ENCODE results near the gene DLG2. TPM values are rescaled to one million over a fixed set of nuclear protein-coding genes. Genes with fewer than 3 reads are reported as not detected.

The DLG2 gene
- total and polyA plus RNA-seq, 9 of the 15 experiments (the other 6 are each of a cell fraction or from before 2014, with no cell fraction given) = 0.52 to 1.6 (median 0.95) TPM

- no peak for TF ChIP-seq CHAMP1 (IDR thresholded peaks at IDR 0.05)
- TF ChIP-seq, protein P1, sequence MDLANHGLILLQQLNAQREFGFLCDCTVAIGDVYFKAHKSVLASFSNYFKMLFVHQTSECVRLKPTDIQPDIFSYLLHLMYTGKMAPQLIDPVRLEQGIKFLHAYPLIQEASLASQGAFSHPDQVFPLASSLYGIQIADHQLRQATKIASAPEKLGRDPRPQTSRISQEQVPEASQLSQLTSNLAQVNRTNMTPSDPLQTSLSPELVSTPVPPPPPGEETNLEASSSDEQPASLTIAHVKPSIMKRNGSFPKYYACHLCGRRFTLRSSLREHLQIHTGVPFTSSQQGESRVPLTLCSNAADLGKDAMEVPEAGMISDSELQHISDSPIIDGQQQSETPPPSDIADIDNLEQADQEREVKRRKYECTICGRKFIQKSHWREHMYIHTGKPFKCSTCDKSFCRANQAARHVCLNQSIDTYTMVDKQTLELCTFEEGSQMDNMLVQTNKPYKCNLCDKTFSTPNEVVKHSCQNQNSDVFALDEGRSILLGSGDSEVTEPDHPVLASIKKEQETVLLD (IDR thresholded peaks at IDR 0.05) = no peak
These were observed 1189.8 kb downstream of the DLG2 start (continued) for GRCh38 chr11:84437071-84437980.

GRCh38 chr11:84430661-84431060 lies 1196.5 kb downstream of the DLG2 start:
- DNase-seq (ENCODE audit: extremely low read depth in 1 of 4, low spot score in 3 of 4) (no peak), FAIRE-seq (no peak), ATAC-seq (no peak)
- Histone ChIP-seq H3K9me3 (replicated peaks; ENCODE audit: control insufficient read depth, insufficient read depth, low read depth, low read length) (no peaks in the 10 kb centered on the region; the same call in 1 of the 2 replicates), H3K4me2 (ENCODE audit: insufficient read depth, low read length) (no peak overlapping the region), H2AFZ (ENCODE audit: low read depth, low read length) (no peak overlapping the region), H3K9me1 (ENCODE audit: control insufficient read depth, insufficient read depth, low read length) (no peaks in the 10 kb centered on the region), H3K9ac (ENCODE audit: insufficient read depth in 1 of 2, low read depth in 2 of 2, low read length in 2 of 2) (no peak overlapping the region), H3K79me2 (ENCODE audit: control insufficient read depth, insufficient read depth, low read length) (no peaks in the 10 kb centered on the region), H3K4me1 (replicated peaks in 1 of 2; ENCODE audit: control insufficient read depth in 2 of 2, insufficient read depth in 2 of 2, low read length in 2 of 2) (no peaks in the 10 kb centered on the region), H3K36me3 (ENCODE audit: control insufficient read depth, insufficient read depth, low read length) (no peaks in the 10 kb centered on the region), H4K20me1 (replicated peaks; ENCODE audit: control insufficient read depth, insufficient read depth, low read length) (no peaks in the 10 kb centered on the region), H3K27ac (ENCODE audit: extremely low read depth, low read depth, low read length) (no peak overlapping the region), H3K4me3 (no peak overlapping the region), H3K27me3 (ENCODE audit: control insufficient read depth in 2 of 2, insufficient read depth in 2 of 2, low read length in 2 of 2) (no peaks in the 10 kb centered on the region)
- BruUV-seq (replicated peaks) = no TSS peak
- intact Hi-C loops (cut with micrococcal nuclease) = no loop called here
- CTCF ChIA-PET (ENCODE audit: low intra/inter-chr PET ratio) = no interaction called here
- WGBS (ENCODE audit: insufficient coverage, low coverage, missing lambda C conversion rate) = 0% methylated on average over 2 of the region's 2 CpGs
- POLR2A ChIA-PET = no interaction called here
- in situ Hi-C loops (cut with MboI) = no loop called here
- TF ChIP-seq KLF16 (IDR thresholded peaks at IDR 0.05) (no peak), SAFB (IDR thresholded peaks at IDR 0.05; ENCODE audit: borderline replicate concordance, low read depth, low read length) (no peak), RCOR1 (IDR thresholded peaks at IDR 0.05; ENCODE audit: borderline replicate concordance in 1 of 2, low read depth in 2 of 2, low read length in 2 of 2) (no peak)

Measured in K562 (cell line).